Measurements from ENCODE around the gene DNLZ.

DNA sequence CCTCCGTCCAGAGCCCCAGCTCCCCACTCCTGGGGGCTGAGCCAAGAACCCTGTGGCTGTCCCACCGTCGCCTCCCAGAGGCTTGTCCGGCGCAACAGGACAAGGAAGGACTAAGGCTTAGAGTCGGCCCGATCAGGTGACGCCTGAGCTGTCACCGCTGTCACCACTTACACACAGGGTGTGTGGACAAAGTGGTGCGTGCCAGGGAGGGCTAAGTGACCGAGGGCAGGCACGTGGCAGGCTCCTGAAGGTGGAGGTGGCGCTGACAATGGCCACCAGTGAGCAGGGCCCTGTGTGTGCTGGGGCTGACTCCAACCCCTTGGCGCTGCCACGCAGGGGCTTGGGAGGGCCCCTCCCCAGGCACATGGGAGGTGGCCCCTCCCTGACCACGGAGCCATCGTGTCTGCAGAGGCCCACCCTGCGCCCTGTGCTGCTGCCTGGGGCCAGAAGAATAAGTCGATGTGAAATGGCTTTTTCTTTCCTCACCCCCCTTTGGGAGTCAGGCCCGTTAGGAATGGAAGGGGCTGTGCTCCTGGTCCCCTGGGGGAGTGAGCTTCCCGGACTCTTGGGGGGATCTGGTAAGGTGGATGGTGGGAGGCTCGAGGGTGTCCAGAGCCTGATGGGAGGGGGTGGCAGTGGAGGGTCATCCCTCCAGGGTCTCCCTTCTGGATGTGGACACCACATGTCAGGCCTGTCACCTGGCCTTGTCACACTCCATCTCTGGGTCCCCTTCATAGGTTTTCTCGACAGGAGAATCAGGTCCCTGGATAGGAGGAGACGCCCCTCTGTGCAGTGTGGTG lies 38.8 kb downstream of the DNLZ start:
- TF ChIP-seq POLR2A (IDR thresholded peaks at IDR 0.05; ENCODE audit: low read depth, low read length) (no peak), TAF1 (IDR thresholded peaks at IDR 0.05; ENCODE audit: low read depth, low read length) (no peak), POLR2AphosphoS5 (IDR thresholded peaks at IDR 0.05; ENCODE audit: low read depth, low read length) (no peak)

Measured in GM12891 (cell line).